Kidney capillary endothelial cell (primary cell): ENCODE measurements around the gene NOXRED1.

Source experiments
- DNase-seq: peaks from one replicate; pipeline ENCODE4 v3.0.0-alpha.2; 2018; ENCODE audit warnings: low spot score

NOXRED1 gene

GRCh38 chr14:77344377-77344996 lies 78.8 kb downstream of the NOXRED1 start:
- no peak for DNase-seq
